HG03045 (cell line): ENCODE measurements around the gene VTI1A.
"Not testable (repeated sequence)": the region's sequence is repeated elsewhere in the genome, so short reads cannot be mapped to it uniquely, and the experiment has no call there.

Source experiments
- ATAC-seq: cut with Tn5 transposase; IDR thresholded peaks from one replicate; pipeline ENCODE4 v1.9.1; 2021; ENCODE audit warnings: mild to moderate bottlenecking, moderate library complexity; ENCODE audit not compliant: unreplicated experiment

The VTI1A gene

DNA sequence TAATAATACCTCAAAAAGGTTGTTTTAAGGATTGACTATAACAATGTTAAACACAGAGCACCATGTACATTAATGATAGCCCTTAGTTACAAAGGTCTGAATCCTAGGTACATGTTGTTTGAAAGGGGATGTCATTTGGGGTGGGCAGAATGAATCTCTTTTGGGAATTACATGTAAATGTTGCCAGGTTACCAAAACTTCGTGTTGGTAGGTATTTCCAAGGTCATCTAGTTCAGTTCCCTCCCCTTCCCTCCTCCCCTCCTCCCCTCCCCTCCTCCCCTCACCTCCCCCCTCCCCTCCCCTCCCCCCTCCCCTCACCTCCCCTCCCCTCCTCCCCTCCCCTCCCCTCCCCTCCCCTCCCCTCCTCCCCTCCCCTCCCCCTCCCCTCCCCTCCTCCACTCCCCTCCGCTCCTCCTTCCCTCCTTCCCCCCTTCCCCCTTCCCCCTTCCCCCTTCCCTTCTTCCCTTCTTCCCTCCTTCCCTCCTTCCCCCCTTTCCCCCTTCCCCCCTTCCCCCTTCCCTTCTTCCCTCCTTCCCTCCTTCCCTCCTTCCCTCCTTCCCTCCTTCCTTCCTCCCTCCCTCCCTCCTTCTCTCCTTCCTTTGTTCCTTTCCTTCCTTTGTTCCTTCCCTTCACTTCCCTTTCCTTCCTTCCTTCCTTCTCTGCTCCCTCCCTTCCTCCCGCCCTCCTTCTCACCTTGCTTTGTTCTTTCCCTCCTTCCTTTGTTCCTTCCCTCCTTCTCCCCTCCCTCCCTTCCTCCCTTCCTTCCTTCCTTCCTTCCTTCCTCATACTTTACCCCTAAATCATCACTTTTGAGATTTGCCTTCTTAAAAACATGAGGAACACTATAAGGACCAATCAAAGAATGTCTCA is 8.1 kb downstream of the VTI1A start:
- no peak for ATAC-seq

DNA sequence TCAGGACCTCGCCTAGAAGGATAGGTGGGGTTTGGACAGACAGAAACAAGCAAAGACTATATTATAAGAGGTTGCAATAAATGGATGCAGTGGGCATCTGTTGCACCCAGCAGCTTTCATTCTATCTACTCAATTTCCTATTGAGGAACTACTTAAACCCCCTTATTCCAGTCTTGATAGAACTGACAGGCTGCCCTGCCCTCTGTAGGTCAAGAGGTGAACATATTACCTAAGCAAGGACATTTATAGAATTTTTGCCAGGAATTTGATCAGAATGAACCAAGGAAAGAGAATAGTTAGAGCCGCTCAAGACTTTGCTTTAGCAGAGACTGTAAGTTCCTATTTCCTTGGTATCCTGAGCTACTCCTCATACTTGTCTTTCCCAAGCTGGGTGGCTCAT is 9.5 kb downstream of the VTI1A start:
- no peak for ATAC-seq

DNA sequence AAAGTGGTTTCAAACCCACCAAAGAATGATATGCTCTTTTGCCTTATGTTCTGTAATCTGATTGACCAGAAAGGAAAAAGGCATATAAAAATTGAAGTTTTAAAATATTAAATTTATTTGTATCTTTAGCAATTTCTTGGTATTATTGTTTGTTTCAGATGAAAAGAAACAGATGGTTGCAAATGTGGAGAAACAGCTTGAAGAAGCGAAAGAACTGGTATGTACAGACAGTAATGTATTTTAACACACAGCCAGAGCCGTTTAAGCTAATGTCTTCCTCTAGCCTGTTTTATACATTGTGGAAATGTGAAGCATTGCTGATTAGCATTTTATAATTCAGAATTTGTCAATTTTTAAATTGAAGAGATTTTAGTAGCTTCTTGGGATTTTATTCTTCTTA is 13.4 kb downstream of the VTI1A start:
- no peak for ATAC-seq

DNA sequence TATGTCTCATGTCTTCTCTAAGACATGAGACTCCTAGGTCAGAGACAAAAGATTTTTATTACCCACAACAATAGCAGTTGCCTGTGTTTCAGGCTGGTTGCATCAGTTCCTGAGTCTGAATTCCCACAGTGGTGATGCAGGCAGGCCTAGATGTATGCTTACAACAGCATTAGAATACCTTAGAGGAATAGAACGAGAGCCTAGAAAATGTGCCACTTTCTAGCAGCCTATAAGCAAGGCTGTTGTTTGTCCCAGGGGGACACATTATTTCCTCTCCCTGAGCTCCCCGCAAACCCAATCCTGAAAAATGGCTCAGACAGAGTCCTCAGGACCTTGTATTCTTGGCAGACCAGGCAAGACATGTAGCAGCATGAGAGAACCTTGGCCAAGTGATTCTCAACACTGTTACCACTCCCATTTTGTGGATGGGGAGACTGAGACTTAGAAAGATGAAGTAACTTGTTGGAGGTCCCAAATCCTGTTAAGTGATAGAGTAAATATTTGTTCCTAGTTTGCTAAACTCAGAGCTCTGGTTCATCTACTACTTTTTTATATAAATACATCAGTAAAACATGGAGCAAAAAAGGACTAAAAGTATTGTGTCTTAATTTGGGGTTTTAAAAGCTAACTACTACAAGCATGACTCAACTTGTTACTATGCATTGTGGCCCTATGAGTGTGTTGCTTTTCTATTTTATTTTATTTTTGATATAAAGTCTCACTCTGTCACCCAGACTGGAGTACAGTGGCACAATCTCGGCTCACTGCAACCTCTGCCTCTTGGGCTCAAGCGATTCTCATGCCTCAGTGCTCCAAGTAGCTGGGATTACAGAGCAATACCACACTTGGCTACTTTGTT is 14.2 kb downstream of the VTI1A start:
- no peak for ATAC-seq

DNA sequence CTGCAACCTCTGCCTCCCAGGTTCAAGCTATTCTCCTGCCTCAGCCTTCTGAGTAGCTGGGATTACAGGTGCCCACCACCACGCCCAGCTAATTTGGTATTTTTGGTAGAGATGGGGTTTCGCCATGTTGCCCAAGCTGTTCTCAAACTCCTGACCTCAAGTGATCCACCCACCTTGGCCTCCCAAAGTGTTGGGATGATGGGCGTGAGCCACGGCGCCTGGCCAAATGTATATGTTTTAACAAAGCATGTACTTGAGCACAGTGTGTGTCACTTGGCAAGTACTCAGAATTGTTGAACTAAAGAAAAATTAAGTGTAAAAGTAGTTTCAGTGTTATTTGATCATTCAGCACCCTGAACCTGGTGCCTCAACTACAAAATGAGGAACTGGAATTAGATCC is 17.1 kb downstream of the VTI1A start:
- ATAC-seq = not testable (repeated sequence)

DNA sequence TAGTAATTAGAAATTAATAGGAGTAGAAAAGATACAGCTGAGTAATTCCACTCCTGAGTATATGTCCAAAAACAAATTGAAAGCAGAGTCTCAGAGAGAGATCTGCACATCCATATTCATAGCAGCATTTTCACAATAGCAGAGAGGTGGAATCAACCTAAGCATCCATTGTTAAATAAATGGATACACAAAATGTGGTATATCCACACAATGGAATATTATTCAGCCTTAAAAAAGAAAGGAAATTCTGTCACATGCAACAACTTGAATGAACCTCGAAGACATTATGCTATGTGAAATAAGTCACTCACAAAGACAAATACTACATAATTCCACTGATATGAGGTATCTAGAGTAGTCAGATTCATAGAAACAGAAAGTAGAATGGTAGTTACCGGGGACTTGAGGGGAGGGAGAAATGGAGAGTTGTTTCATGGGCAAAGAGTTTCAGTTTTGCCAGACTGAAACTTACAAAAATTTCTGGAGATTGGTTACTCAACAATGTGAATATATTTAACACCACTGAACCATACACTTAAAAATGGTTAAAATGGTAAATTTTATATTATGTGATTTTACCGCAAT is 18.4 kb downstream of the VTI1A start:
- peak; percentile 81 for ATAC-seq

DNA sequence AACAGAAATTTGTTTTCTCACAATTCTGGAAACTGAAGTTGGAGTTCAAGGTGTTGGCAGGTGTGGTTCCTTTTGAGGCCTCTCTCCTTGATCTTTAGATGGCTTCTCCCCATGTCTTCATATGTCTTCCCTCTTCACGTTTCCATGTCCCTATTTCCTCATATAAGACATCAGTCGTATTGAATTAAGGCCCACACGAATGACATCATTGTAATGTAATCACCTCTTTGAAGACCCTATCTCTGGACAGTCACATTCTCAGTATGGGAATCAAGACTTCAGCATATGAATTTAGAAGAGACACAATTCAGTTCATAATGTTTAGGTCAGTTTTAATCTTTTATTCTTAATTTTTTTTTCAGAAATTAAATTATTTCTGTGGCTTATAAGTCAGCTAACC is 19.8 kb downstream of the VTI1A start:
- no peak for ATAC-seq

DNA sequence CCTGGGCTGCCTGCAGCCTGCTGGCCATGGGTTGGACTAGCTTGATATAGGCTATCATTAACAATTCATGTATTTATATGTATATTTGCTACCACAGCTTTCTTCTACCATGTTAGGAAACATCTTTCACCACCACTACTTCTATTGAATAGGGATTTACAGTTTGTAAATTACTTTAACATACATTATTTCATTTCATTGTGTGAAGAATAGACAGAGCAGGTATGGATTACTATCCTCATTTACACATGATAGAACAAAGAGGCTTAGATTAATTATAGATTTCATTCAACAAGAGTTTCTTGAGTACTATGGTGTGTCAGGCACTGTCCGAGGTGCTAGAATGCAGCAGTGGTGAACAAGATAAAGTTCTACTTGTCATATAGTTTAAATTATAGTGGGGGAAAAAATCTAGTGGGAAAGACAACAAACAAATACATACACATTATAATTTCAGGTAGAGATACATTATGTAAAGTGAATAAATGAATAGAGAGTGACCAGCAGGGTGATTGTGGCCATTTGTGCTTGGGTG is 20.6 kb downstream of the VTI1A start:
- no peak for ATAC-seq

DNA sequence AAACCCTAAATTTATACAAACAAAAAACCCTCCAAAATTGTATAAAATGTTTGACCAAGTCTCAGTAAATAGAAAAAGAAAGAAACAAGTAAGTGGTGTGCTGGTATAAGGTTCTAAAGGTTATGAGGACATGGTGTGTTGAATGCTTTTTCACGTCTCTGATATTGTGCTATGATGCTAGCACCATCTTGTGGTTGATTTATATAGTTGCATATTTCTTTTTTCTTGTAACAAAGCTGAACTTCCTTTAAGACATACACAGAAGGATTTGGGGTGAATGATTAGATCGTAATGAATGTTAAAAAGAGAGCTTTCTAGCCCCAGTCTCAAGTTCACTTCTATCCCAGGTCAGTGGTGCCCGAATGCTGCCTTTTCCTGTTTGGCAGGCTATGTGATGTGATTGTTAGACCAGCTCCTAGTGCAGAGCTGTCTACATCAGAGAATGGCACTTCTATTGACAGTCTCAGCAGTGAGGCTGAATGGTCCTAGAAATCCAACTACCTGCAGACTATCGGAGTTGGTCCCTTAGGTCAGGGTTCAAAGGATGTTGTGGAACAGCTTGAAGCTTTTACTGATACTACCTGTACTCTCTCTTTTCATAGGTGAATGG is 25.0 kb downstream of the VTI1A start:
- no peak for ATAC-seq

DNA sequence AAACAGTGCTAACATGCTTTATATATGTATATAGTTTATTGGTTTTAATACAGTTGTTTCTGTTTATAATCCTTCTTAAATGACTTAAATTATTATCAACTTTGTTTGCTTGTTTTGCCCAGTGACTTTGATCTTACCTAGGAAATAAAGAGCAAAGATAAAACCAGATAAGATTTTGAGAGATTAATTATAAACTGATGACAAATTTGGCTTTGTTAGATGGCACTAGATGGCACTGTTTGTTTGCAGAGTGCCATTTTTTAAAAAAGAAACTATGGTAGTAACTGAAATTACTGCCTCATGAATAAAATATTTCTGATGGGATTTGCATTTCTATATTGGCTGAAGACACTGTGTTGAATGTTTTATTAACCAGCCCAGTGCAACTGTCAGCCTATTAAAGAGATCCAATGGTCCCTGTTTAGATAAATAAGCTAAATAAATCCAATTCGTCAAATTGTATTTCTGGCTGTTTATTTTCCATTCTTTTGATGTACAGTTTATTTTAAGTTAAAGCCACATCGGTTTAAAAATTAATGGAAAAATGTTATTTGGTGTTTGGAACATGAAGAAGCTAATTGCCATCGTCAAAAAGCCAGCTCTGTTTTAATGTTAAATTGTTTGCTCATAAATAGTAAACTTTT is 28.7 kb downstream of the VTI1A start:
- ATAC-seq = no peak

DNA sequence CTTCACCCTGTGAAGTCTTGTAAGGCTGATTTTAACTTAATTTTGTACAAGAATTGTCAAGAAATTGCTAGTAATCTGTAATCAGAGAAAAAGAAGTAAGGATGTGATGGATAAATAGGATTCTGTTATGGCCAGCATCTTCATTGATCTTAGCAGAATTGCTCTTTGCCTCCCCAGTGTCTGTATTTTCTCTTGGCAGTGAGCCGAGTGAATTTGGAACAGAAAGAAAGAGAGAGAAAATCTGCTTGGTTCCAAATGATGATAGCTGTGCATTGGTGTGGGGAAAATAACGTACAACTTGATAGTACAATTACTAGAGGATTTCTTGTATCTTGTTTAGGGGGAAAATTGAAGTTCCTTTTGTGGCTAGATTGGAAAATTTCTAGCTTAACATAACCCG is 34.6 kb downstream of the VTI1A start:
- no peak for ATAC-seq

DNA sequence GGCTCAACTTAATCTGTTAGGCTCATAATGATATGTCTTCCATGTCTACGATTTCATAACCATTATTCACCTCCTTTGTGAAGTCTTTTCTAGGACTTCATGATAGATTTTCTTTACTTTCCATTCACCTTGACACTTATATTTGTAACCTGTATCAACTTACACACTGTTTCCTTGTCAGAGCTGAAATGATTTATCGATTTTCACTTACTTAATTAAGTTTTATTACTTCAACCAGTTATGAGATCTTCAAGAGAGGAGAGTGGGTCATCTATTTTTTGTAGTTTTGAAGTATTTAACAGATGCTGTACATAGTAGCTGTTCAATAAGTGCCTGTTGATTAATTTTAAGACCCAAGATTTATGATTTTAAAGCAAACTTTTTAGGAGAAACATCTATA is 37.4 kb downstream of the VTI1A start:
- no peak for ATAC-seq

DNA sequence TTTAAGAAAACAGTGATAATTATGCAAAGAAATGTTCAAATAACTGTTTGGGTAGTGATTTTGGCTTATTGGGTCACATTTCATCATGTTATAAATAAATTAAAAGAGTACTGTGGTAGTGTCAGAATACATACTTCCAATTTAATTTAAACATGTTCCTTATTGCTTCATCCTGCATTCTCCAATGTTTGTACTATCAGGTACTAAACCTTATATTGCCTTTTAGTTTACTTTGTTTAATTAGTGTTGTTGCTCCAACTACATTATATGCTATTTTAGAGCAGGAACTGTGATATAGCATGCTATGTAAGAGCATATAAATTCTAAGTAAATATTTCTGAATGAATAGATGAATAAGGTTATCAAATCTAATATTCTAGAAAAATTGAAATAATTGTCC is 40.9 kb downstream of the VTI1A start:
- no peak for ATAC-seq

DNA sequence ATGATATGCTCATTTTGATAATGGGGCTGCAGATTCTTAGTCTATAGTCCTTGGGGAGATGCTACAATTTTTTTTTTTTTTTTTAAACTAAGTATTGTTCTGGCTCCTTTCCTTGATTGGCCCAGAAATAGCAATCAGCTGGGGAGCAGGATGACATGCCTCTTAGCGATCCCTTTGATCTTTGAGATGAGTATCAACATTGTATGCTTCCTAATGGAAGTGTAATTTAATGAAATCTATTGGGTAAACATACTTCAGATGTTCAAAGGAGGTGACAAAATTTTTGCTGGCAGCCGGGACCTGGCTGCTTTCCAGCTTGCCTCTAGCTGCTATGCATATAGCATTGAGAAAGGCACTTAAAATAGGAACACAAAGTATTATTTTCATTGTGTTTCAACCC is 43.5 kb downstream of the VTI1A start:
- ATAC-seq = no peak

DNA sequence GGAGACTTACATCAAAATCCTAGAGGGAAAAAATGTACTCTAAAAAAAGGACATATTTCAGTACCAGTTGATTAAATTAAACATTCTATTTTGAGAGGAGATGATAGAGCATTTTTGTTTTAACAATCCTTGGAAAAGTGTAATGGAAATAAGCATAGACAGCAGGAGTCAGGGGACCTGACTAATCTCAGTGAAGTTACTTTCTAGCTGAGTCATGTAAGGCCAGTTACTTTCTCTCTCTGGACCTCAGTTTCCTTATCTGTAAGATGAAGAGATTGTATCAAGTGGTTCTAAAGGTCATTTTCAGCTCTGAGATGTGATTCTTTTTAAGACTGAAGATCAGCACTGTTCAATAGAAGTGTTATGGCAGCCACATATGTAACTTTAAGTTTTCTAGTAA is 44.1 kb downstream of the VTI1A start:
- no peak for ATAC-seq

DNA sequence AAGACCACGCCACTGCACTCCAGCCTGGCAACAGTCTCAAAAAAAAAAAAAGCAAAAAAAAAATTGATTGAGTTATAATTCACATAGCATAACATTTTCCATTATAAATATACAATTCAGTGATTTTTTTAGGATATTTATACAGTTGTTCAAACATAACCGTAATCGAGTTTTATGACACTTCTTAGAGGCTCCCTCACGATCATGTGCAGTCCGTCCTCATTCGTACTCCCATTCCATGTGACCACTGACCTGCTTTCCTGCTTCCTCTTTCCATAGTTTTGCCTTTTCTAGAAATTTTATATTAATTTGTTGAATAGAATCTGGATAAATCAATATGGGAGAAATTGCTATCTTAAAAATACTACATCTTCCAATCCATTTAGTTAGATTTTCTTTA is 45.7 kb downstream of the VTI1A start:
- no peak for ATAC-seq

DNA sequence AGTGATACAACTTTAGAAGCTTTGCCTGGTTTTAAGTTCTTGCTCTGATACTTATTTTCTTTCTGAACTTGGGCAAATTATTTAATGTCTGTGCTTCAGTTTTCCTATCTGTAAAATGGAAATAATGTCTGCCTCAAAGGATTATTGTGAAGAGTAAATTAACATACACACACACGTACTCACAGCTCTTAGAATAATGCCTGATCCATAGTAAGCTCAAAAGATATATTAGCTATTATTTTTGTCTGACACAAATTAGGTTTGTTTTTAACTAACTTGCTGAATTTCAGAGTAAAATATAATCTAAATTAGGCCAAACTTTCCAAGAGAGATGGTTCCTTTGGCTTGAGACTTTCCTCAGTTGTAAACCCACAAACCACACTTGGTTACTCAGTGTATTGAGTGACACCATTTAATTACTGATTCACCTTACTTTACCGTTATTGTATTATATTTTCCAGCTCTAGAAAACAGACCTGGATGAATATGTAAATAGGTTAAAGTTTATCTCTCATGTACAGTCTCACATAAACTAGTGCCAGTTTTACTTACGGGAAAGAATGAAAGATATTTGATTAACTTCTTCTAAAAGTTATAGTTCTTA is 50.4 kb downstream of the VTI1A start:
- ATAC-seq = no peak

DNA sequence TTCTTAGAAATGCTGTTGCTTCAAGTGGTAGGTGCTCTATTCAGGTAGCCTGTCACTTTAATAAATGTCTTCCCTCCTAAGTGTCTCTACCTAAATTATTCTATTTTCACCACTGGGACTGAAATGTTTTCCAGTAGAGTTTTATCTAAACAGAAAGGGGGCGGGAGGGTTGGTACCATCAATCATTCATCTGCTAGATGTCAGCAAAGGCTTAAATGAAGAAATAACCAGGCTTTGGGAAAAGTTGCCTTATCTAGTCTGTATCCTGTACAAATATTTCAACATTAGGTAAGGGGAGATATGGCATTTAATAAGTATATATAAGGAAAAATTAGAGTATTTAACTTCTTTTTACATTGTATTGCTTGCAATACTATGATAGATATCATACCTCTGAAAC is 51.8 kb downstream of the VTI1A start:
- no peak for ATAC-seq

DNA sequence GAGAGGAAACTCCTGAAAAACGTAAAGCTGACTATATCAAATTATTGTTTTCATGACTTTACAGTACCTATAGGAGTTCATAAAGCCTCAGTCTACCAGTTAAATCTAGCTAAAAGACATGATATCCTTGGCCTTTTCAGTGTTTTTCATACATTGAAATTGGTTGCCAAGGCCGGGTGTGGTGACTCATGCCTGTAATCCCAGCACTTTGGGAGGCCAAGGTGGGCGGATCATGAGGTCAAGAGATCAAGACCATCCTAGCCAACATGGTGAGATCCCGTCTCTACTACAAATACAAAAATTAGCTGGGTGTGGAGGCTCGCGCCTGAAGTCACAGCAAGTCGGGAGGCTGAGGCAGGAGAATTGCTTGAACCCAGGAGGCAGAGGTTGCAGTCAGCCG is 53.0 kb downstream of the VTI1A start:
- ATAC-seq = not testable (repeated sequence)

DNA sequence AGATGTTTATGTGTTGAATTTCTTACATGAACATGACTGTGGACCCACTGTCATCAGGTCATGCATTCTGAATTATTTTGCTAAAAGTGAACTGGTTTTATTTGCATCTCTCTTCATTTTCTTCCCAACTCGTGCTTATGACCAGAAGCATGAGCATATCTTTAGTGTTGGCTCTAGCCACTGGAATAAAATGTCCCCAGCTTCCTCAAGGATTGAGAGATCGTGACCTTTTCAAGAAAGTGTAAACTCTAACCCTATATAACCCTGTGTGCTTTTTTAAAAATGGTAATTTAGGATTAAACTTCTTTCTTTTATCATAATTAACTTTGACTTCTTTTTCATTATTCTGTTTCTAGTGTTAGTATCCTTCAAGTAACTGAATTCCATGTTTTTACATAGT is 55.5 kb downstream of the VTI1A start:
- ATAC-seq = no peak
